ENCODE results near the gene AFF3. TPM values are rescaled to one million over a fixed set of nuclear protein-coding genes. Genes with fewer than 3 reads are reported as not detected.
"Not testable (repeated sequence)": the region's sequence is repeated elsewhere in the genome, so short reads cannot be mapped to it uniquely, and the experiment has no call there.

AFF3 gene
- total RNA-seq, 1 experiment from 2014 or later = 0.07 TPM

GRCh38 chr2:99793022-99793421 is 349.4 kb downstream of the AFF3 start:
- no peaks in the 10 kb centered on the region for H3K27me3 ChIP-seq (ENCODE audit: control insufficient read depth, insufficient read depth, low read length)
- DNase-seq = no peak

GRCh38 chr2:99789849-99790248 is 352.5 kb downstream of the AFF3 start:
- no peaks in the 10 kb centered on the region for H3K36me3 ChIP-seq (replicated peaks; ENCODE audit: control insufficient read depth, insufficient read depth, low read length)
- H3K27me3 ChIP-seq (ENCODE audit: control insufficient read depth, insufficient read depth, low read length) = no peaks in the 10 kb centered on the region
- DNase-seq = no peak
- H3K4me3 ChIP-seq (ENCODE audit: insufficient read depth, low read depth, low read length) = no peak overlapping the region

More at GRCh38 chr2:99793022-99793421, 349.4 kb downstream of the AFF3 start:
- no peak overlapping the region for H3K4me3 ChIP-seq (ENCODE audit: insufficient read depth, low read depth, low read length)
- no peaks in the 10 kb centered on the region for H3K36me3 ChIP-seq (replicated peaks; ENCODE audit: control insufficient read depth, insufficient read depth, low read length)

GRCh38 chr2:99787769-99788382 is 354.5 kb downstream of the AFF3 start:
- DNase-seq = no peak
- Histone ChIP-seq H3K27me3 (ENCODE audit: control insufficient read depth, insufficient read depth, low read length) (no peaks in the 10 kb centered on the region), H3K36me3 (replicated peaks; ENCODE audit: control insufficient read depth, insufficient read depth, low read length) (no peaks in the 10 kb centered on the region), H3K4me3 (ENCODE audit: insufficient read depth, low read depth, low read length) (no peak overlapping the region)

GRCh38 chr2:99786636-99787390 is 355.6 kb downstream of the AFF3 start:
- Histone ChIP-seq H3K27me3 (ENCODE audit: control insufficient read depth, insufficient read depth, low read length) (no peaks in the 10 kb centered on the region), H3K36me3 (replicated peaks; ENCODE audit: control insufficient read depth, insufficient read depth, low read length) (no peaks in the 10 kb centered on the region)
- DNase-seq = no peak

GRCh38 chr2:99784946-99785345 is 357.4 kb downstream of the AFF3 start:
- Histone ChIP-seq H3K4me3 (ENCODE audit: insufficient read depth, low read depth, low read length) (no peak overlapping the region), H3K27me3 (ENCODE audit: control insufficient read depth, insufficient read depth, low read length) (no peaks in the 10 kb centered on the region), H3K36me3 (replicated peaks; ENCODE audit: control insufficient read depth, insufficient read depth, low read length) (no peaks in the 10 kb centered on the region)
- DNase-seq = no peak

More at GRCh38 chr2:99786636-99787390, 355.6 kb downstream of the AFF3 start:
- H3K4me3 ChIP-seq (ENCODE audit: insufficient read depth, low read depth, low read length) = no peak overlapping the region

- Histone ChIP-seq H3K36me3 (replicated peaks; ENCODE audit: control insufficient read depth, insufficient read depth, low read length) (no peaks in the 10 kb centered on the region), H3K27me3 (ENCODE audit: control insufficient read depth, insufficient read depth, low read length) (no peaks in the 10 kb centered on the region), H3K4me3 (ENCODE audit: insufficient read depth, low read depth, low read length) (no peak overlapping the region)
- DNase-seq = no peak
These were observed 358.1 kb downstream of the AFF3 start for GRCh38 chr2:99784282-99784681.

- DNase-seq = no peak
- Histone ChIP-seq H3K4me3 (ENCODE audit: insufficient read depth, low read depth, low read length) (no peak overlapping the region), H3K36me3 (replicated peaks; ENCODE audit: control insufficient read depth, insufficient read depth, low read length) (no peaks in the 10 kb centered on the region), H3K27me3 (ENCODE audit: control insufficient read depth, insufficient read depth, low read length) (no peaks in the 10 kb centered on the region)
These were observed 362.1 kb downstream of the AFF3 start for GRCh38 chr2:99780276-99780675.

GRCh38 chr2:99779276-99779675 is 363.1 kb downstream of the AFF3 start:
- Histone ChIP-seq H3K4me3 (ENCODE audit: insufficient read depth, low read depth, low read length) (no peak overlapping the region), H3K27me3 (ENCODE audit: control insufficient read depth, insufficient read depth, low read length) (no peaks in the 10 kb centered on the region), H3K36me3 (replicated peaks; ENCODE audit: control insufficient read depth, insufficient read depth, low read length) (no peaks in the 10 kb centered on the region)
- DNase-seq = no peak

GRCh38 chr2:99777656-99778290 is 364.6 kb downstream of the AFF3 start:
- H3K36me3 ChIP-seq (replicated peaks; ENCODE audit: control insufficient read depth, insufficient read depth, low read length) = no peaks in the 10 kb centered on the region
- H3K4me3 ChIP-seq (ENCODE audit: insufficient read depth, low read depth, low read length) = no peak overlapping the region
- DNase-seq = no peak
- no peaks in the 10 kb centered on the region for H3K27me3 ChIP-seq (ENCODE audit: control insufficient read depth, insufficient read depth, low read length)

GRCh38 chr2:99776906-99777646 is 365.3 kb downstream of the AFF3 start:
- no peak overlapping the region for H3K4me3 ChIP-seq (ENCODE audit: insufficient read depth, low read depth, low read length)
- H3K36me3 ChIP-seq (replicated peaks; ENCODE audit: control insufficient read depth, insufficient read depth, low read length) = no peaks in the 10 kb centered on the region
- H3K27me3 ChIP-seq (ENCODE audit: control insufficient read depth, insufficient read depth, low read length) = no peaks in the 10 kb centered on the region
- DNase-seq = no peak

GRCh38 chr2:99776206-99776905 is 366.0 kb downstream of the AFF3 start:
- H3K36me3 ChIP-seq (replicated peaks; ENCODE audit: control insufficient read depth, insufficient read depth, low read length) = no peaks in the 10 kb centered on the region
- no peaks in the 10 kb centered on the region for H3K27me3 ChIP-seq (ENCODE audit: control insufficient read depth, insufficient read depth, low read length)
- H3K4me3 ChIP-seq (ENCODE audit: insufficient read depth, low read depth, low read length) = no peak overlapping the region
- DNase-seq = no peak

GRCh38 chr2:99775585-99775984 is 366.8 kb downstream of the AFF3 start:
- Histone ChIP-seq H3K4me3 (ENCODE audit: insufficient read depth, low read depth, low read length) (no peak overlapping the region), H3K27me3 (ENCODE audit: control insufficient read depth, insufficient read depth, low read length) (no peaks in the 10 kb centered on the region)
- DNase-seq = no peak

GRCh38 chr2:99773642-99774041 is 368.7 kb downstream of the AFF3 start:
- H3K27me3 ChIP-seq (ENCODE audit: control insufficient read depth, insufficient read depth, low read length); H3K4me3 ChIP-seq (ENCODE audit: insufficient read depth, low read depth, low read length); H3K36me3 ChIP-seq (replicated peaks; ENCODE audit: control insufficient read depth, insufficient read depth, low read length); DNase-seq: not testable (repeated sequence)

More at GRCh38 chr2:99775585-99775984, 366.8 kb downstream of the AFF3 start:
- H3K36me3 ChIP-seq (replicated peaks; ENCODE audit: control insufficient read depth, insufficient read depth, low read length) = no peaks in the 10 kb centered on the region

Data from H7 (cell line).